HuH-7.5 (cell line): ENCODE results near the gene SMURF2.
"Not testable (repeated sequence)": the region's sequence is repeated elsewhere in the genome, so short reads cannot be mapped to it uniquely, and the experiment has no call there.

Experiments
- DNase-seq: peaks from one replicate; pipeline ENCODE4 v3.0.0; 2011; ENCODE audit warnings: low spot score

SMURF2 gene

GRCh38 chr17:64664299-64664981 lies 2.3 kb upstream of the SMURF2 start:
- DNase-seq, result not testable (repeated sequence)

- DNase-seq, result not testable (repeated sequence)
Observed at GRCh38 chr17:64663836-64664235, 1.7 kb upstream of the SMURF2 start.

- DNase-seq, result no peak
Observed at GRCh38 chr17:64662774-64663367, 764 bp upstream of the SMURF2 start.

GRCh38 chr17:64661726-64661975 lies 456 bp downstream of the SMURF2 start:
- peak; percentile 19 for DNase-seq

- peak; percentile 23 for DNase-seq
Observed at GRCh38 chr17:64660978-64661725, 955 bp downstream of the SMURF2 start.

GRCh38 chr17:64660195-64660977 lies 1.7 kb downstream of the SMURF2 start:
- DNase-seq, result not testable (repeated sequence)

- no peak for DNase-seq
Observed at GRCh38 chr17:64658931-64659330, 3.2 kb downstream of the SMURF2 start.

- no peak for DNase-seq
Observed at GRCh38 chr17:64657610-64658125, 4.4 kb downstream of the SMURF2 start.

- DNase-seq, result no peak
Observed at GRCh38 chr17:64655704-64656103, 6.4 kb downstream of the SMURF2 start.

- DNase-seq, result no peak
Observed at GRCh38 chr17:64653985-64654355, 8.1 kb downstream of the SMURF2 start.

GRCh38 chr17:64653325-64653984 lies 8.7 kb downstream of the SMURF2 start:
- DNase-seq, result no peak

- DNase-seq, result no peak
Observed at GRCh38 chr17:64651889-64652288, 10.2 kb downstream of the SMURF2 start.

GRCh38 chr17:64648234-64648633 lies 13.9 kb downstream of the SMURF2 start:
- no peak for DNase-seq

- DNase-seq, result no peak
Observed at GRCh38 chr17:64647817-64648216, 14.3 kb downstream of the SMURF2 start.

GRCh38 chr17:64639516-64639915 lies 22.6 kb downstream of the SMURF2 start:
- no peak for DNase-seq

GRCh38 chr17:64638552-64639203 lies 23.4 kb downstream of the SMURF2 start:
- no peak for DNase-seq

GRCh38 chr17:64635647-64636305 lies 26.3 kb downstream of the SMURF2 start:
- DNase-seq, result no peak

GRCh38 chr17:64634218-64634617 lies 27.9 kb downstream of the SMURF2 start:
- no peak for DNase-seq

- no peak for DNase-seq
Observed at GRCh38 chr17:64632606-64633005, 29.5 kb downstream of the SMURF2 start.

GRCh38 chr17:64632194-64632593 lies 29.9 kb downstream of the SMURF2 start:
- no peak for DNase-seq
